Mesodermal cell (in vitro differentiated cells): ENCODE results near the gene SRRM4.

Experiments used
- H3K27ac ChIP-seq: 2 replicates; pipeline ENCODE4 v1.7.0; 2013; ENCODE audit warnings: mild to moderate bottlenecking, low read depth, low read length, moderate library complexity; ENCODE audit not compliant: severe bottlenecking
- H3K36me3 ChIP-seq: 2 replicates; pipeline ENCODE4 v1.7.1; 2013; ENCODE audit warnings: mild to moderate bottlenecking, low read length, moderate library complexity; ENCODE audit not compliant: control insufficient read depth, insufficient read depth
- H3K4me1 ChIP-seq: one replicate; pipeline ENCODE4 v1.7.1; 2013; ENCODE audit warnings: mild to moderate bottlenecking, low read length; ENCODE audit not compliant: insufficient read depth, control insufficient read depth, poor library complexity, severe bottlenecking
- H3K4me3 ChIP-seq: 2 replicates; pipeline ENCODE4 v1.7.0; 2013; ENCODE audit warnings: low read length, control low read depth, mild to moderate bottlenecking; ENCODE audit not compliant: insufficient read depth, poor library complexity, severe bottlenecking; ENCODE audit errors: extremely low read depth
- H3K9me3 ChIP-seq: 2 replicates; pipeline ENCODE4 v1.7.1; 2013; ENCODE audit warnings: mild to moderate bottlenecking, low read length, moderate library complexity; ENCODE audit not compliant: control insufficient read depth
- WGBS, 2 experiments: methylation state at CpG; one replicate each; pipeline ENCODE4 v1.1.5; 2013; ENCODE audit warnings: missing lambda C conversion rate in 2 of 2; ENCODE audit not compliant: insufficient coverage in 2 of 2; 5-methylcytosine and 5-hydroxymethylcytosine counted together

SRRM4 gene

GRCh38 chr12:119036878-119037825 lies 55.8 kb downstream of the SRRM4 start:
- Histone ChIP-seq H3K36me3 (no peaks in the 10 kb centered on the region), H3K27ac (no peak overlapping the region), H3K4me1 (no peaks in the 10 kb centered on the region), H3K4me3 (no peak overlapping the region), H3K9me3 (no peaks in the 10 kb centered on the region)
- 70 to 76% methylated on average over 7 to 10 of the region's 17 CpGs for WGBS, 2 experiments

- H3K4me3 ChIP-seq = no peak overlapping the region
- WGBS, 2 experiments = 94 to 96% methylated on average over 3 to 5 of the region's 6 CpGs
- H3K27ac ChIP-seq = no peak overlapping the region
- H3K36me3 ChIP-seq = no peaks in the 10 kb centered on the region
- H3K9me3 ChIP-seq = no peaks in the 10 kb centered on the region
- no peaks in the 10 kb centered on the region for H3K4me1 ChIP-seq
Observed at GRCh38 chr12:119044094-119044493, 62.8 kb downstream of the SRRM4 start.

- H3K4me1 ChIP-seq = no peaks in the 10 kb centered on the region
- no peaks in the 10 kb centered on the region for H3K9me3 ChIP-seq
- 60 to 67% methylated on average over 1 of the region's 2 CpGs for WGBS, 2 experiments
- no peak overlapping the region for H3K4me3 ChIP-seq
- no peak overlapping the region for H3K27ac ChIP-seq
- H3K36me3 ChIP-seq = no peaks in the 10 kb centered on the region
Observed at GRCh38 chr12:119047641-119048040, 66.3 kb downstream of the SRRM4 start.

GRCh38 chr12:119050663-119051062 lies 69.3 kb downstream of the SRRM4 start:
- Histone ChIP-seq H3K36me3 (no peaks in the 10 kb centered on the region), H3K4me3 (no peak overlapping the region), H3K9me3 (no peaks in the 10 kb centered on the region), H3K27ac (no peak overlapping the region), H3K4me1 (no peaks in the 10 kb centered on the region)

- WGBS, 2 experiments = 67% methylated on average over 1 of the region's 4 CpGs; no CpG with 5 or more reads in 1 of the 2 experiments
- Histone ChIP-seq H3K27ac (no peak overlapping the region), H3K4me1 (no peaks in the 10 kb centered on the region), H3K4me3 (no peak overlapping the region), H3K9me3 (no peaks in the 10 kb centered on the region), H3K36me3 (no peaks in the 10 kb centered on the region)
Observed at GRCh38 chr12:119051474-119051873, 70.1 kb downstream of the SRRM4 start.

GRCh38 chr12:119052001-119052400 lies 70.7 kb downstream of the SRRM4 start:
- 84 to 89% methylated on average over 5 of the region's 5 CpGs for WGBS, 2 experiments
- Histone ChIP-seq H3K4me1 (no peaks in the 10 kb centered on the region), H3K27ac (no peak overlapping the region), H3K9me3 (no peaks in the 10 kb centered on the region), H3K36me3 (no peaks in the 10 kb centered on the region), H3K4me3 (no peak overlapping the region)

- H3K9me3 ChIP-seq = no peaks in the 10 kb centered on the region
- no peak overlapping the region for H3K27ac ChIP-seq
- 58 to 64% methylated on average over 2 to 3 of the region's 3 CpGs for WGBS, 2 experiments
- no peak overlapping the region for H3K4me3 ChIP-seq
- H3K4me1 ChIP-seq = no peaks in the 10 kb centered on the region
- H3K36me3 ChIP-seq = no peaks in the 10 kb centered on the region
Observed at GRCh38 chr12:119055977-119056376, 74.6 kb downstream of the SRRM4 start.

GRCh38 chr12:119060847-119061796 lies 79.8 kb downstream of the SRRM4 start:
- Histone ChIP-seq H3K4me3 (no peak overlapping the region), H3K4me1 (no peaks in the 10 kb centered on the region), H3K36me3 (no peaks in the 10 kb centered on the region), H3K27ac (no peak overlapping the region), H3K9me3 (no peaks in the 10 kb centered on the region)
- whole genome bisulfite sequencing, 2 experiments = 33 to 48% methylated on average over 8 to 10 of the region's 16 CpGs

GRCh38 chr12:119068129-119068856 lies 87.0 kb downstream of the SRRM4 start:
- Histone ChIP-seq H3K27ac (no peak overlapping the region), H3K36me3 (no peaks in the 10 kb centered on the region), H3K9me3 (no peaks in the 10 kb centered on the region), H3K4me3 (no peak overlapping the region), H3K4me1 (no peaks in the 10 kb centered on the region)
- WGBS, 2 experiments = 70 to 91% methylated on average over 3 to 4 of the region's 9 CpGs

- no peaks in the 10 kb centered on the region for H3K4me1 ChIP-seq
- WGBS, 2 experiments = 67 to 100% methylated on average over 1 to 3 of the region's 8 CpGs
- H3K4me3 ChIP-seq = no peak overlapping the region
- no peaks in the 10 kb centered on the region for H3K9me3 ChIP-seq
- H3K36me3 ChIP-seq = no peaks in the 10 kb centered on the region
- no peak overlapping the region for H3K27ac ChIP-seq
Observed at GRCh38 chr12:119069147-119069642, 87.9 kb downstream of the SRRM4 start.
